GM18907 (cell line): Measurements from ENCODE around the gene TAS2R19.
"Not testable (repeated sequence)": the region's sequence is repeated elsewhere in the genome, so short reads cannot be mapped to it uniquely, and the experiment has no call there.

Experiments used
- ATAC-seq: cut with Tn5 transposase; IDR thresholded peaks from one replicate; pipeline ENCODE4 v1.9.1; 2021; ENCODE audit warnings: mild to moderate bottlenecking, moderate library complexity; ENCODE audit not compliant: unreplicated experiment

TAS2R19 gene, protein sequence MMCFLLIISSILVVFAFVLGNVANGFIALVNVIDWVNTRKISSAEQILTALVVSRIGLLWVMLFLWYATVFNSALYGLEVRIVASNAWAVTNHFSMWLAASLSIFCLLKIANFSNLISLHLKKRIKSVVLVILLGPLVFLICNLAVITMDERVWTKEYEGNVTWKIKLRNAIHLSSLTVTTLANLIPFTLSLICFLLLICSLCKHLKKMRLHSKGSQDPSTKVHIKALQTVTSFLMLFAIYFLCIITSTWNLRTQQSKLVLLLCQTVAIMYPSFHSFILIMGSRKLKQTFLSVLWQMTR

DNA sequence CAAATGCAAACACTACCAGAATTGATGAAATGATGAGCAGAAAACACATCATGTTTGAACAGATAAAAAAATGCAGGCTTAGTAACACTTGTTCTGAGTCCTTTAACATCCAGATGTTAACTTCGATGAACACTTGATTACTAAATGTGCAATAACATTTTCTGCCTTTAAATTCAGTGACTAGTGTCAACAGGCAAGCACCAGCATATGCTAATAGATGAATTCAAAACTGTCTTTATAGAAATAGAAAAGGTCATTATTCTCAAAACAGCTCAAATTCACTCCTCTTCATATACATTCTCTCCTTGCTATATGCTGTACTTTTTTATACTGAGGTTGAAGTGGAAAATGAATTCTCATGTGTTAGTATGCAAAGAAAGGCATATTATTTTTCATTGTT is at the start of gene TAS2R19:
Gene TAS2R19, minus strand, starts transcription at position 101 of the 400 bp plus-strand sequence. Its CDS starts 49 bp downstream, at position 52.
- ATAC-seq = no peak

GRCh38 chr12:11071414-11071813 is 49.0 kb upstream of the TAS2R19 start:
- no peak for ATAC-seq

DNA sequence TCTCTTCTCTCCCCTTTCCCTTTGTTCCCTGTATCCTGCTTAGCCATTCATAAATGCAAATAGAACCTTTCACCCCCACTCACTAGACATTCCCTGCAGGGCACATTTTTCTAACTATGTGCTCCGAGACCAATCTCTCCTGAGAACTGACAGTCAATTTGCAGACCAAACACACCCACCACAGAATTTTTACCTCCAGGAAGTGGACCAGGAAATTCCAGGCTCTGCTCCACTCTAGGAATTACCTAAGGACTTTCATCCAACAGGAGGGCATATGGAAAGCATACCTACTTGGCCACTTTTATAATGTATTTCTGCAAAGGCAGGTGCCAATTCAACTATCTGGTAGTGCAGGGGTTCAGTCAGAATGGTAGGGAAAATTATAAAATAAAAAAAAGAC is 48.6 kb upstream of the TAS2R19 start:
- no peak for ATAC-seq

DNA sequence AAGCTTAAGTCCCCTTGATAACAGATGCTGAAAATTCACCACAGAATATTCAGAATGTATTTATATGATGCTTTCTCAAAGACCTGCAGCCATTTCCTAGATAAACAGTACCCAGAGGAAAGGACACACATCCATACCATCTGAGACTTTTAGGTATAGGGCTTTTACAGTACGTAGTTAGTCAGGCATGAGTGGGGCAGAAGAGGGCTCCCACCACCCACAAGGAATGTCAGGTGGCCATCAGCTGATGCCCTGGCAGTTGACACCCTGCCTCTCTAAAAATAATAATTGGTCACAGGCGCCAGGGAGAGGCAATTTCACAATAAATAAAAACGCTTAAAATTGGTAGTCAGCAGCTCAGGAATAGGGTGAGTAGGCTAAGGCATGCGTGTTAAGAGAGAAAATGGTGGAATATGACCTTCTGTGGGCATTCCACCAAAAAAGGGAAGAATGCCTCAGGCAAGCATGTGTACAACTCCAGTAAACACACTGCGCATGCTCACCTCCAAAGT is 47.5 kb upstream of the TAS2R19 start:
- no peak for ATAC-seq

DNA sequence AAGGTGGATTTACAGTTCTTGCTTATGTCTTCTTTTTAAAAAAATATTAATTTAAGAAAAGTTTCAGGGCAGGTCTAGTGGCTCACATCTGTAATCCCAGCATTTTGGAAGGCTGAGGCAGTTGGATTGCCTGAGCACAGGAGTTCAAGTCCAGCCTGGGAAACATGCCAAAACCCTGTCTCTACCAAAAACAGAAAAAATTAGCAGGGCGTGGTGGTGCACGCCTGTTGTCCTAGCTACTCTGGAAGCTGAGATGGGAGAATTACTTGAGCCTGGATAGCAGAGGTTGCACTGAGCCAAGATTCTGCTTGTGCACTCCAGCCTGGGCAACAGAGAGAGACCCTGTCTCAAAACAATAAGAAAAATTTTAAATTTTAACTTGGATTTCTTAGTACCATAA is 45.1 kb upstream of the TAS2R19 start:
- no peak for ATAC-seq

DNA sequence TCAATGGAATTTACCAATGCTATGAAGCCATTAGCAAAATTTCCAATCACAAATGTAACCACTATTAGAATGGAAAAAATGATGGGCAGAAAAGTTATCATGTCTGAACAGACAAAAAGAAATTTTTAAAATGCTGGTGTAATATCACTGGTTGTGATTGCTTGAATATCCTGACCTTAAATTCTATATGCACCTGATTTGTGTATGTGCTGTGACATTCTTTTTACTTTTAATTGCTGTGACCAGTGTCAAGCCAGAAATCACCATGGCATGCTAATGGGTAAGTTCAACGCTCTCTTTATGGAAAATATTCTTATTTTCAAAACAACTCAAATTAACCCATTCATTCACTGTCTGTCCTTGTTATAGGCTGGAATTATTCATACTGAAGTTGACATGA is 39.8 kb upstream of the TAS2R19 start, which contains the start of gene TAS2R46:
Gene TAS2R46, minus strand, starts transcription at position 101 of the 400 bp plus-strand sequence. Its CDS starts 0 bp downstream, at position 101.
- not testable (repeated sequence) for ATAC-seq

GRCh38 chr12:11059784-11060183 is 37.4 kb upstream of the TAS2R19 start:
- no peak for ATAC-seq

DNA sequence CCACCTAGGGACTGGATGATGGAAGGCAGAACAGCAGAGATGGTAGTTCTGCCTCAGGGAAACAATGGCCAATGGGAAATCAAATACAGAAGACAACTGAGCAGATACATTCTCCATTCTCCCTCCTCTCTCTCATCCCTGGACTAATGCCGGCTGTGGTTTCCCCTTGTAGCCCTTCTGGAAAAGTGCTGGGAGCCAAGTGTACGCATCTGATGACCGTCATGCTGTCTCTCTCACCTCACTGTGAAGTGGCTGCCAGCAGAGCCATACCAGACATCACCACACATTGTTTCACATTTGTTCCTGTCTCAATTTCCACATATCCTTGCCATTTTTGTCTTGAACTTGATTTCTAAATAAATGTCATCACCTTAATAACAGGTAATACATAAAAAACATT is 36.6 kb upstream of the TAS2R19 start:
- ATAC-seq = no peak

- no peak for ATAC-seq
Measured at GRCh38 chr12:11055306-11055705, 32.9 kb upstream of the TAS2R19 start.

DNA sequence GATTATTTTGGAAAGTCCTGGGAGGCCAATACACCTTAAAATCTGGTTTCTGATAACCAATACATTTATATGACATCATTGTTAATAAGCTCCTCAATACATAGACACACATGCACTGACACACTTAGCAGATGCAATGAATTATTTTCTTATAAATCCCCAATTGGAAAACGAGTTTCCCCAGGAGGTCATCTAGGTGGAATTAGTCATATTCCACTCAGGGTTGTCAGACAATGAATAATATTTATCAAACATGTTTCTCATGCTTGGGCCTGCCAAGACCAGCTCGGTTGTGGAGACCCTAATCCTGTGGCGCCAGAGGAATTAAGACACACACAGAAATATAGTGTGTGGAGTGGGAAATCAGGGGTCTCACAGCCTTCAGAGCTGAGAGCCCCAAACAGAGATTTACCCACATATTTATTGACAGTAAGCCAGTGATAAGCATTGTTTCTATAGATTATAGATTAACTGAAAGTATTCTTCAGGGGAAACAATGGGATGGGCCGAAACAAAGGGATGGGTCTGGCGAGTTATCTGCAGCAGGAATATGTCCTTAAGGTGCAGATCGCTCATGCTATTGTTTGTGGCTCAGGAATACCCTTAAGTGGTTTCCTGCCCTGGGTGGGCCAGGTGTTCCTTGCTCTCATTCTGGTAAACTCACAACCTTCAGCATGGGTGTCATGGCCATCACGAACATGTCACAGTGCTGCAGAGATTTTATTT is 27.5 kb upstream of the TAS2R19 start:
- not testable (repeated sequence) for ATAC-seq

- ATAC-seq = not testable (repeated sequence)
Measured at GRCh38 chr12:11041366-11041765, 18.9 kb upstream of the TAS2R19 start.

GRCh38 chr12:11040162-11040561 is 17.7 kb upstream of the TAS2R19 start:
- ATAC-seq = no peak

GRCh38 chr12:11039171-11039570 is 16.8 kb upstream of the TAS2R19 start:
- no peak for ATAC-seq

GRCh38 chr12:11033959-11034358 is 11.5 kb upstream of the TAS2R19 start:
- ATAC-seq = not testable (repeated sequence)

DNA sequence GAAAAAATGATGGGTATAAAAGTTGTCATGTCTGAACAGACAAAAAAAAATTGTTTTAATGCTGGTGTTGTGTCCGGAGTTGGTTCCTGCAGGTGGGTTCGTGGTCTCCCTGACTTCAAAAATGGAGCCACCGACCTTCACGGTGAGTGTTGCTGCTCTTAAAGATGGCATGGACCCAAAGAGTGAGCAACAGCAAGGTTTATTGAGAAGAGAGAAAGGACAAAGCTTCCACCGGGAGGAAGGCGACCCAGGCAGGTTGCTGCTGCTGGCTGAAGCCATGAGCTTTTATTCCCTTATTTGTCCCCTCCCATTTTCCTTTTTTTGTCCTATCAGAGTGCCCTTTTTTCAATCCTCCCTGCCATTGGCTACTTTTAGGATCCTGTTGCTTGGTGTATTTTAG is 8.9 kb upstream of the TAS2R19 start, which contains the start of gene TAS2R31:
Gene TAS2R31, minus strand, starts transcription at position 101 of the 400 bp plus-strand sequence. Its CDS starts 72 bp downstream, at position 29.
- ATAC-seq = no peak

DNA sequence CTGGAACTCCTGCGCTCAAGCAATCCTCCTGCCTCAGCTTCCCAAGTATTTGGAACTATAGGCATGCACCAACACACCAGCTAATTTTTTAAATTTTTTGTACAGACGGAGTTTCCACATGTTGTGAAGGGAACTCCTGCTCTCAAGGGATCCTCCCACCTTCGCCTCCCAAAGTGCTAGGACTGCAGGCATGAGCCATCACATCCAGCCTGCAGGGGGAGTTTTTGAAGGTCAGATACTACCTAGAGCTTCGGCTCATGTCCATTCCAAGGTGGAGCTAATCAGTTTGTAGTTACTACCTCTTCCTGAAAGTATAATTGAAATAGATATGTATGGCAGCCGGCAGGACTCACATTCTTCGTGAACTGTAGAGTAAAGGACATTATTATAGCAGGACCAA is 3.7 kb upstream of the TAS2R19 start:
- ATAC-seq = no peak

GRCh38 chr12:11023387-11023786 is 967 bp upstream of the TAS2R19 start:
- no peak for ATAC-seq

DNA sequence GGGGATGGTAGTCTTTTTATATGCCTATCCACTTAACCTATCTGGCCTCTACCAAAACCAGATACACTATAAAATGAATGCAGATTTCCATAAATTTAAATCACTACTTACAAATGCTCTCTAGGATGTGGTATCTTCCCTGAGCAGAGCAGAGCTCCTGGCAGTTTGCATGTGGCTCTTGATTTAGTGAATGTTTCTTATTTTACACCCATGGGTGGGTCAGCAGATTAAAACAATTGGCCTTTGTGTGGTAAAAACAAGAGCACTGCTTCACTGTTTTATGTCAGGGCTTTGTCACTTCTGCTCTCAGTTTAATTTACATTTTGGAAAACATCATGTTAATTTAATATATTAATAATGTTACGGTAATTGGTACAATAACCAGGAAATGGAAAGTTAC is 5.5 kb downstream of the TAS2R19 start:
- no peak for ATAC-seq

DNA sequence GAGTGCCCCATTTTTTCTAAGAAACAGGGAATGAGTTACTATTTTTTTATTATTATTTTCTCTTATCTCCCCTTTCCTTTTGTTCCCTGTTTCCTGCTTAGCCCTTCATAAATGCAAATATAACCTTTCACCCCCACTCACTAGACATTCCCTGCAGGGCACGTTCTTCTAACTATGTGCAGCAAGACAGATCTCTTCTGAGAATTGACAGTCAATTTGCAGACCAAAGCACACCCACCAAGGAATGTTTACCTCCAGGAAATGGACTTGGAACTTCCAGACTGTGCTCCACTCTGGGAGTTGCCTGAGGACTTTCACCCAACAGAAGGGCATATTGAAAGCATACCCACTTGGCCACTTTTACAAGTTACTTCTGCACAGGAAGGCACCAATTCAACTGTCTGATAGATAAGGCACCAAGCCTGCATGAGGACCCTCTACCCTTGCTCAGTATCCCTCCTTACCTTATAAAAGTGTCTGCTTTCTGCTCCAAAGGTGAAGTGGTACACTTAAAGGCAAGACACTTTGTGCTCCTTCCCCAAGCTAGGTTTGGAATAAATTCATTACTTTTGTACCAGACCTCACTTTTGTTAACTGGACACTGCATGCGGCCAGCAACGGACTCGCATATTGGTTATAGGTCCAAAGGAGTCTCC is 6.5 kb downstream of the TAS2R19 start:
- ATAC-seq = no peak

DNA sequence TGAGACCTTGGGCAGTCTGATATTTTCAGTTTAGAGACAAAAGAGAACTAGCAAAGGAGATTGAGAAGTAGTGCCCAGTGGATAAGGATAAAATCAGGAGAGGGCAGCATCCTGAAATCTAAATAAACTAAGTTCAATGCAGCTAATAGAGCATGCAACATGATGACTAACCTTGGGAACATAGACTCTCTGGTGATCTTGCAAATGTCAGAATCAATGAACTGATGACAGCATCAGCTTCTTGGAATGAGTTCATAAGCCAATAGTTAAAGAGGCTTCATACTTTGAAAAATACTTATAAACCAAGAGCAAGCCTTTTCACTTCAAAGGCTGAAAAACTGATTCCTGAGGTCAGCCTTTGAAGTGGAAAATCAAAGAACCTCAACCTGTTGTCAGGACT is 8.2 kb downstream of the TAS2R19 start:
- no peak for ATAC-seq

DNA sequence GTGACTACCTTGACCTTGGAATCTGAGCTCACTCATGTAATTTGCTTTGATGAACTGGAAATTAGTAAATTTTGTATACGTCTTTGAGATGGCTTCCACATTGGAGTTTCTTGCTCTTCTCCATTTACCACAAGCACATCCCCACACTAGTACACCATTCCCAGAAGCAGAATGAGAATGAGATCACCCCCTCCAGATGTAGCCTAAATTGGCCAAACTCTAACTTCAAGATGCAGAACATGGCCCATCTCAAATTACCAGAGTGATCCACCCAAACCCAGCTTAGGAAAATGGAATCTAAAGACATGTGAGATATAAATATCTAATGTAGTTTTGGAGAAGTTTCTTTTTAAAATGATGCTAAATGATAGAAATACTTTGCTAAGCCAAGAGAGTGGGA is 14.8 kb downstream of the TAS2R19 start:
- ATAC-seq = no peak
